Stomach (tissue), 9 donors: Measurements from ENCODE around the gene THOP1. TPM values are rescaled to one million over a fixed set of nuclear protein-coding genes. Genes with fewer than 3 reads are reported as not detected.
A peak's percentile ranks its signal among the peaks of the same experiment; 100 is the strongest.

Source experiments
- DNase-seq, 2 donors: peaks; one replicate each; pipeline versions ENCODE4 v3.0.0 to v3.0.0-alpha.2; 2013 to 2019
- H3K27ac ChIP-seq, 5 donors: fragments of 200-600 bp in 4 of 5; sonication (generic) in 4 of 5; one replicate each; pipeline ENCODE4 v1.5.1; 2013 to 2019; ENCODE audit warnings: mild to moderate bottlenecking in 1 of 5, moderate library complexity in 1 of 5
- H3K27me3 ChIP-seq, 3 donors: fragments of 200-600 bp; sonication (generic); one replicate each; pipeline ENCODE4 v1.5.1; 2017 to 2019; ENCODE audit warnings: mixed run types in 1 of 3
- H3K36me3 ChIP-seq, 4 donors: fragments of 200-600 bp; sonication (generic); 1 replicate in 3 of 4; 2 replicates in 1 of 4; pipeline ENCODE4 v1.5.1; 2016 to 2019
- H3K4me1 ChIP-seq, 4 donors: fragments of 200-600 bp; sonication (generic); one replicate each; pipeline ENCODE4 v1.5.1; 2016 to 2019
- H3K4me3 ChIP-seq, 4 donors: fragments of 200-600 bp; sonication (generic) in 3 of 4; one replicate each; pipeline ENCODE4 v1.5.1; 2016 to 2019; ENCODE audit warnings: mild to moderate bottlenecking in 1 of 4
- H3K9me3 ChIP-seq, 4 donors: fragments of 200-600 bp; sonication (generic); one replicate each; pipeline ENCODE4 v1.5.1; 2016 to 2019
- EP300 ChIP-seq: sonication (generic); formaldehyde crosslinking; IDR thresholded peaks from one replicate; pipeline ENCODE4 v1.6.1; 2017; ENCODE audit warnings: antibody characterized with exemption
- POLR2A ChIP-seq, 4 donors: fragments of 450-650 bp; IDR thresholded peaks; one replicate each; pipeline ENCODE4 v1.6.1; 2016; ENCODE audit warnings: antibody characterized with exemption in 4 of 4, control low read depth in 2 of 4, mild to moderate bottlenecking in 1 of 4, moderate library complexity in 1 of 4
- POLR2AphosphoS5 ChIP-seq, 3 donors: sonication (generic); formaldehyde crosslinking; IDR thresholded peaks; one replicate each; pipeline ENCODE4 v1.6.1; 2016; ENCODE audit warnings: antibody characterized with exemption in 3 of 3
- WGBS, 5 donors: extraction: QIAGEN DNeasy Blood & Tissue Kit in 3 of 5; methylation state at CpG; one replicate each; pipeline versions ENCODE4 v1.1.5 to v1.1.7; 2013 to 2018; 5-methylcytosine and 5-hydroxymethylcytosine counted together
- intact Hi-C: fragments of 100-400 bp; cut with DNase I; formaldehyde crosslinking; loops from one replicate; pipeline ENCODE4 v1.15.1; 2023; ENCODE audit warnings: low total_unique reads
- polyA plus RNA-seq, 3 donors: library from polyadenylated mRNA; stranded (reverse); fragments of 200-250 nt; gene quantifications; one replicate each; pipeline ENCODE4 v1.2.3, GENCODE V29; 2013
- total RNA-seq, 5 donors: library from RNA; depleted of rRNA; stranded (reverse); fragments of >200 nt; gene quantifications; one replicate each; pipeline versions ENCODE4 v1.1.0 to v1.2.3, GENCODE V29; 2014 to 2016
- TF ChIP-seq, protein P1 (sequence below), 7 experiments: fragments of 450-650 bp in 4 of 7; fragments of 200-600 bp in 3 of 7; sonication (generic) in 3 of 7; IDR thresholded peaks; one replicate each; pipeline ENCODE4 v1.5.1; 2016 to 2019; ENCODE audit warnings: antibody characterized with exemption in 7 of 7, control low read depth in 2 of 7, mild to moderate bottlenecking in 1 of 7
- donor health status: healthy with polysubstance abuse.
- donor health status: Bipolar disorder and iron deficiency.
- donor health status: healthy.

Gene THOP1
- total and polyA plus RNA-seq, 8 donors, result 16.1 to 244 (median 47.2) TPM

DNA sequence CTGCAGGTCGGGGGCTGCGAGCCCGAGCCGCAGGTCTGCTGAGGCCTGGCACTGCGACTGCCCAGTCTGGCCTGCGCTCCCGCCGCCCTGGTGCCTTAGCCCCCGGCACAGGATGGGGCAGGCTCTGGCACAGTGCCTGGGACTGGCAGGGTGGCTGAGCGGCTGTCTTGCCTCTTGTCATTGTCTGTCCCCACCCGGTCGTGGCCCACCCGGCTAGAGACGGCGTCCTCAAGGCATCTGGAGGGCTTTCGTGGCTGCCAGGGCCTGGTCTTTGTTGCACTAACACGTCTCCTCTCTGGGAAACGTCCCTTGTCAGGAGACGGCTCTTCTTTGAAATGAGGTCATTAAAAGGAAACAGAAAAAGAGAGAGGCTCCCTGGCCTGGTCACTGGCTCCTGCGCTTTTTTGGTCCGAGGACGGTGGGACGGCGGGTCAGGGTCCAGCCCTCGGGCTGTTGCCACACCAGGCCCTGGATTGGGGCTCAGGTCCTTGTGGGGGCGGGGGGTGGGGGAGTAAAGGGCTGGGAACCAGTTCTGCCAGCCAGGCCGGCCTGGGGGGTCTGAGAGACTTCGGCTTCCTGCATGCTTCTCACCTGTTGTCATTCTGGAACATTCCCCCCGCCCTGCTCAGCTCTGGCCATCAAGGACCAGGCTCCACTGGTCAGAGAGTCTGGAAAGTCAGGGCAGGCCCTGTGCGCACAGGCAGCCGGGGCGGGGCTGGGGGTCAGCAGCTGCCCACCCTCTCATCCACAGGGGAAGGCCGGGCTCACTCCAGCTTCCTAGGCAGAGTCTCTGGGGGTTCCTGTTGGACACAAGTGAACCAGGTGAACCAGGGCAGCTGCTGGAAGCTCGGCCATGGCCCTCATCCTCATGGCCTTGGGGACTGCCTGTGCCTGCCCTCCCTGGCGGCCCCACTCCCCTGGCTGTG, 28.2 kb downstream of the THOP1 start:
- Histone ChIP-seq H3K27me3 (no peaks in the 10 kb centered on the region), H3K27ac (peak overlapping the region in 1 of 5 donors; percentile 38), H3K9me3 (no peaks in the 10 kb centered on the region), H3K4me1 (no peaks in the 10 kb centered on the region), H3K4me3 (no peak overlapping the region), H3K36me3 (peaks cover 23 to 69% (median 58%) of the 10 kb centered on the region in 4 donors)
- WGBS, 5 donors, result 80 to 92% (median 88%) methylated on average over 10 to 35 of the region's 35 CpGs
- TF ChIP-seq POLR2A (IDR thresholded peaks at IDR 0.05) (no peak), POLR2AphosphoS5 (IDR thresholded peaks at IDR 0.05) (no peak), EP300 (no peak)
- TF ChIP-seq, protein P1, sequence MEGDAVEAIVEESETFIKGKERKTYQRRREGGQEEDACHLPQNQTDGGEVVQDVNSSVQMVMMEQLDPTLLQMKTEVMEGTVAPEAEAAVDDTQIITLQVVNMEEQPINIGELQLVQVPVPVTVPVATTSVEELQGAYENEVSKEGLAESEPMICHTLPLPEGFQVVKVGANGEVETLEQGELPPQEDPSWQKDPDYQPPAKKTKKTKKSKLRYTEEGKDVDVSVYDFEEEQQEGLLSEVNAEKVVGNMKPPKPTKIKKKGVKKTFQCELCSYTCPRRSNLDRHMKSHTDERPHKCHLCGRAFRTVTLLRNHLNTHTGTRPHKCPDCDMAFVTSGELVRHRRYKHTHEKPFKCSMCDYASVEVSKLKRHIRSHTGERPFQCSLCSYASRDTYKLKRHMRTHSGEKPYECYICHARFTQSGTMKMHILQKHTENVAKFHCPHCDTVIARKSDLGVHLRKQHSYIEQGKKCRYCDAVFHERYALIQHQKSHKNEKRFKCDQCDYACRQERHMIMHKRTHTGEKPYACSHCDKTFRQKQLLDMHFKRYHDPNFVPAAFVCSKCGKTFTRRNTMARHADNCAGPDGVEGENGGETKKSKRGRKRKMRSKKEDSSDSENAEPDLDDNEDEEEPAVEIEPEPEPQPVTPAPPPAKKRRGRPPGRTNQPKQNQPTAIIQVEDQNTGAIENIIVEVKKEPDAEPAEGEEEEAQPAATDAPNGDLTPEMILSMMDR (IDR thresholded peaks at IDR 0.05), result no peak
- intact Hi-C loops, result no loop called here
- no peak for DNase-seq

DNA sequence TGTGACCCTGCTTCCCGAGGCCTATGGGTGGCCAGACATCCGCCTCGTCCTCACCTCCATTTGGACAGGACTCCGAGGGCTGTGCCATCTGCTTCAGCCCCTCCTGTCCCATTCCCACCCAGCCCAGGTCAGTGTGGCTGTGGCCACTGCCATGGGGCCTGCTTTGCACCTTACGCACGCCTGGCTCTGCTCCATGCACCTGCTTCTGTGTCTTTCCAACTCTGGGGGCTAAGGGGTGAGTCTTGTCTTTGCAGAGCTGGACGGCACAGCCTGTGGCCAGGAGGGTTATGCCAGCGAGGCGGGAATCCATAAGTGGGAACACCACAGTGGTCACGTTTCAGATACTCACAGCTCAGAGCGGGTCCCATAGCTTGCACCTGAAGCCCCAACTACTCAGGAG, 29.1 kb downstream of the THOP1 start:
- Histone ChIP-seq H3K9me3 (no peaks in the 10 kb centered on the region), H3K27ac (no peak overlapping the region), H3K36me3 (peaks cover 16 to 59% (median 49%) of the 10 kb centered on the region in 4 donors), H3K4me1 (peaks cover 0 to 6% (median 4%) of the 10 kb centered on the region in 4 donors), H3K4me3 (no peak overlapping the region), H3K27me3 (no peaks in the 10 kb centered on the region)
- TF ChIP-seq, protein P1 (IDR thresholded peaks at IDR 0.05), result no peak
- TF ChIP-seq POLR2AphosphoS5 (IDR thresholded peaks at IDR 0.05), result no peak
- TF ChIP-seq POLR2A (IDR thresholded peaks at IDR 0.05), result no peak
- no peak for TF ChIP-seq EP300
- intact Hi-C loops, result no loop called here
- DNase-seq, result no peak
- whole genome bisulfite sequencing, 5 donors, result 93 to 95% (median 94%) methylated on average over 8 to 11 of the region's 11 CpGs

DNA sequence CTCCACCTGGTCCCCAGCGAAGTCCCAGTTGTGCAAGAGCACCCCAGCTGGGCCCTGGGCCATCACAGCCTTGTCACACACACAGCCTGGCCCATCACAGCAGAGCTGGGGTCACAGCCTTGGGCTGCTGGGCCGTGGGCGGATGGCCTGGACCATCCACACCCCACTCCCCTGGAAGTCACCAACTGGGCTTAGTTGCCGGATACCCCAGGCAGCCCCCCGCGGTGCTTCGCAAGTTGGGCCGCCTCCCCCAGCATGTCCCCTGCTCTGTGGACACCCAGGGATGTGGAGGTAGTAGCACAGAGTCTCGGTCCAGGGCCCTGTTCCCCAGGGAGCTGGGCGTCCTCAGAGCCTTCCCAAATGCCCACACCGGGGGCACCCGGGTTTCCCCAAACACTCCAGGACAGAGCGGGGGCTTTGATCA, 29.9 kb downstream of the THOP1 start:
- Histone ChIP-seq H3K9me3 (no peaks in the 10 kb centered on the region), H3K36me3 (peaks cover 9 to 52% (median 41%) of the 10 kb centered on the region in 4 donors), H3K27me3 (no peaks in the 10 kb centered on the region), H3K4me1 (peaks cover under 1 to 12% (median 7%) of the 10 kb centered on the region in 4 donors), H3K27ac (no peak overlapping the region), H3K4me3 (no peak overlapping the region)
- WGBS, 5 donors, result 83 to 96% (median 93%) methylated on average over 11 to 13 of the region's 13 CpGs
- intact Hi-C loops, result no loop called here
- DNase-seq, result no peak
- TF ChIP-seq POLR2A (IDR thresholded peaks at IDR 0.05) (no peak), POLR2AphosphoS5 (IDR thresholded peaks at IDR 0.05) (no peak), EP300 (no peak)
- TF ChIP-seq, protein P1 (IDR thresholded peaks at IDR 0.05), result no peak

DNA sequence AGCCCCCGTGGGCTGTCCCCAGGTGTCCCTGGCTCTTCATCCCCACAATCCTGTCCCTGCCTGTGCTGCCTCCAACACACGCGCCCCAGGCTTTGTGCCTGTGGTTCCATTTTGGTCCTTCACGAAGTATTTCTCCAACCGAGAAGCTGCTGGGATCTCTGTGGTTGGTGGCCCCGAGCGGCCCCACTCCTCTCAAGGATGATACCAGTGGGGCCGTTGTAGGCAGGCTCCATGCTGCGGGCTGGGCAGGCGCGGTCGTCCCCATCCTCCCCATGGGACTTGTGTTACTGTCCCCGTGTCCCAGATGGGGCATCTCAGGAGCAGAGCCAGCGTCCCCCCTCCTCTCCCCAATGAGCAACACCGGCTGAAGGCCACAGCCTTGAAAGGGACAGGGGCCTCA, 30.6 kb downstream of the THOP1 start:
- Histone ChIP-seq H3K27me3 (no peaks in the 10 kb centered on the region), H3K36me3 (peaks cover 3 to 44% (median 34%) of the 10 kb centered on the region in 4 donors), H3K9me3 (no peaks in the 10 kb centered on the region), H3K4me1 (peaks cover 7 to 18% (median 14%) of the 10 kb centered on the region in 4 donors), H3K27ac (no peak overlapping the region), H3K4me3 (no peak overlapping the region)
- 89 to 91% (median 89%) methylated on average over 11 to 15 of the region's 15 CpGs for WGBS, 5 donors
- DNase-seq, result no peak
- TF ChIP-seq POLR2AphosphoS5 (IDR thresholded peaks at IDR 0.05) (no peak), POLR2A (IDR thresholded peaks at IDR 0.05) (no peak), EP300 (no peak)
- TF ChIP-seq, protein P1 (IDR thresholded peaks at IDR 0.05), result no peak
- intact Hi-C loops, result no loop called here
